GM23248 (cell line): ENCODE measurements around the gene CDKAL1. TPM values are rescaled to one million over a fixed set of nuclear protein-coding genes. Genes with fewer than 3 reads are reported as not detected.

Experiments
- DNase-seq: peaks from one replicate; pipeline ENCODE4 v3.0.0-alpha.2; 2015
- H2AFZ ChIP-seq: fragments of 200-600 bp; sonication (generic); 2 replicates; pipeline ENCODE4 v1.6.1; 2016; ENCODE audit warnings: antibody characterized with exemption
- H3F3A ChIP-seq: fragments of 200-600 bp; sonication (generic); 2 replicates; pipeline ENCODE4 v1.6.1; 2016; ENCODE audit warnings: mild to moderate bottlenecking, antibody characterized with exemption, mixed run types; ENCODE audit not compliant: insufficient read depth
- H3K27ac ChIP-seq: fragments of 200-600 bp; sonication (generic); 2 replicates; pipeline ENCODE4 v1.5.1; 2016; ENCODE audit warnings: mild to moderate bottlenecking
- H3K27me3 ChIP-seq: fragments of 200-600 bp; sonication (generic); replicated peaks from 2 replicates; pipeline ENCODE4 v1.6.1; 2016; ENCODE audit warnings: mild to moderate bottlenecking; ENCODE audit not compliant: insufficient read depth
- H3K36me3 ChIP-seq: fragments of 200-600 bp; sonication (generic); 2 replicates; pipeline ENCODE4 v1.6.1; 2016; ENCODE audit warnings: low read depth, mild to moderate bottlenecking
- H3K4me1 ChIP-seq: fragments of 200-600 bp; sonication (generic); 2 replicates; pipeline ENCODE4 v1.6.1; 2016; ENCODE audit warnings: mild to moderate bottlenecking; ENCODE audit not compliant: insufficient read depth
- H3K4me2 ChIP-seq: fragments of 200-600 bp; sonication (generic); one replicate; pipeline ENCODE4 v1.6.1; 2016; ENCODE audit warnings: mild to moderate bottlenecking; ENCODE audit not compliant: unreplicated experiment
- H3K4me3 ChIP-seq: fragments of 200-600 bp; sonication (generic); 2 replicates; pipeline ENCODE4 v1.5.1; 2016; ENCODE audit warnings: mild to moderate bottlenecking
- H3K79me2 ChIP-seq: fragments of 200-600 bp; sonication (generic); 2 replicates; pipeline ENCODE4 v1.6.1; 2016; ENCODE audit warnings: mild to moderate bottlenecking; ENCODE audit not compliant: insufficient read depth
- H3K9ac ChIP-seq: fragments of 200-600 bp; sonication (generic); 2 replicates; pipeline ENCODE4 v1.6.1; 2016; ENCODE audit warnings: mild to moderate bottlenecking
- H3K9me2 ChIP-seq: fragments of 200-600 bp; sonication (generic); 2 replicates; pipeline ENCODE4 v1.6.1; 2016; ENCODE audit warnings: mixed run types, mild to moderate bottlenecking, moderate library complexity; ENCODE audit not compliant: insufficient read depth
- H3K9me3 ChIP-seq: fragments of 200-600 bp; sonication (generic); one replicate; pipeline ENCODE4 v1.6.1; 2017; ENCODE audit warnings: low read depth
- H4K20me1 ChIP-seq: fragments of 200-600 bp; sonication (generic); 2 replicates; pipeline ENCODE4 v1.6.0; 2016; ENCODE audit not compliant: insufficient read depth
- EZH2 ChIP-seq: fragments of 200-600 bp; sonication (generic); IDR thresholded peaks from 2 replicates; pipeline ENCODE4 v1.6.1; 2018; ENCODE audit warnings: antibody characterized with exemption, mild to moderate bottlenecking; ENCODE audit not compliant: insufficient read depth, poor library complexity, severe bottlenecking
- EZH2phosphoT487 ChIP-seq: fragments of 200-600 bp; sonication (generic); IDR thresholded peaks from 2 replicates; pipeline ENCODE4 v1.6.1; 2018; ENCODE audit warnings: antibody characterized with exemption, moderate library complexity, mild to moderate bottlenecking, low read depth; ENCODE audit not compliant: insufficient read depth
- WGBS, 2 experiments: methylation state at CpG; one replicate each; pipeline ENCODE4 v1.1.6; 2015 to 2017; ENCODE audit warnings: low lambda C conversion rate in 2 of 2, low coverage in 1 of 2; ENCODE audit errors: missing lambda C conversion rate in 2 of 2; 5-methylcytosine and 5-hydroxymethylcytosine counted together
- in situ Hi-C: fragments of 300-500 bp; cut with MboI; formaldehyde crosslinking; loops from 2 replicates; pipeline ENCODE4 v1.15.0; 2020
- polyA plus RNA-seq: library from polyadenylated mRNA; unstranded; fragments of >200 nt; fragmentation: Nextera tagmentation; extraction: Ambion mirVana; gene quantifications from 2 replicates; pipeline ENCODE4 v1.2.1, GENCODE V29; 2016
- total RNA-seq: library from RNA; depleted of rRNA; stranded (reverse); fragments of >200 nt; shearing (Covaris generic); gene quantifications from 2 replicates; pipeline ENCODE4 v1.2.3, GENCODE V29; 2014

CDKAL1 gene
- total and polyA plus RNA-seq, 2 experiments from 2014 or later = 7.5 to 10.8 TPM

DNA sequence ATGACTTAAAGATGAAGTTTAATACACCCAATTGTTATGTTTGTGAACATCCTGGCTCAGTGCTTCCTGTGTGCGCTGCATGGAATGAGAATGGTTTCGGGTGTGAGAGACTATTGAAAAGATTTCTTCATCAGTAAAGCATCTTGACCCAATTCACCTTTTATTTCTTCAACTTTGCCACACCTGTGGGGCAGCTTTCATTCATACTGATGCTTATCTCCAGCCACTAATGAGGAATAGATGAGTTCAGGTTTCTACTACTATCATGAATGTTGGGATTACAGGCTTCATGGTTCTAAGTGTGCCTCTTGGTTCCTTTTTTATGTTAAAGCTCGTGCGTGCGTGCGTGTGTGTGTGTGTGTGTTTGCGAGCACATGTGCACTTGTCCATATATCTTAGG is 685.6 kb downstream of the CDKAL1 start:
- in situ Hi-C loops = no loop called here
- H3F3A ChIP-seq = no peaks in the 10 kb centered on the region

GRCh38 chr6:21220271-21220987 is 686.2 kb downstream of the CDKAL1 start:
- H3K9ac ChIP-seq = no peak overlapping the region

More for the DNA sequence above, 685.6 kb downstream of the CDKAL1 start:
- no peaks in the 10 kb centered on the region for H4K20me1 ChIP-seq
- H3K9me2 ChIP-seq = no peaks in the 10 kb centered on the region
- no peak overlapping the region for H3K9ac ChIP-seq
- H3K4me2 ChIP-seq = no peak overlapping the region
- TF ChIP-seq EZH2 = no peak
- no peak for TF ChIP-seq EZH2phosphoT487
- no peak overlapping the region for H2AFZ ChIP-seq
- H3K4me3 ChIP-seq = no peak overlapping the region
- 96 to 98% methylated on average over 7 of the region's 7 CpGs for WGBS, 2 experiments
- DNase-seq = no peak
- peaks cover 4% of the 10 kb centered on the region; the same call in 1 of the 2 replicates for H3K4me1 ChIP-seq
- no peaks in the 10 kb centered on the region for H3K36me3 ChIP-seq
- H3K27me3 ChIP-seq = no peaks in the 10 kb centered on the region
- no peaks in the 10 kb centered on the region for H3K79me2 ChIP-seq
- H3K27ac ChIP-seq = no peak overlapping the region
- H3K9me3 ChIP-seq = no peaks in the 10 kb centered on the region

GRCh38 chr6:21222656-21223055 is 688.4 kb downstream of the CDKAL1 start:
- no peaks in the 10 kb centered on the region for H4K20me1 ChIP-seq
- no peaks in the 10 kb centered on the region for H3K79me2 ChIP-seq
- no peak for TF ChIP-seq EZH2phosphoT487
- TF ChIP-seq EZH2 = no peak
- H3K9me3 ChIP-seq = no peaks in the 10 kb centered on the region
- no peak overlapping the region for H3K4me2 ChIP-seq
- no peak overlapping the region for H3K27ac ChIP-seq
- H3K36me3 ChIP-seq = no peaks in the 10 kb centered on the region
- H3K9ac ChIP-seq = no peak overlapping the region
- H3K4me3 ChIP-seq = no peak overlapping the region
- 81 to 83% methylated on average over 7 of the region's 7 CpGs for WGBS, 2 experiments
- DNase-seq = no peak
- H3K27me3 ChIP-seq = no peaks in the 10 kb centered on the region
- in situ Hi-C loops = no loop called here
- peaks cover 7% of the 10 kb centered on the region; the same call in 1 of the 2 replicates for H3F3A ChIP-seq
- H3K9me2 ChIP-seq = no peaks in the 10 kb centered on the region
- H2AFZ ChIP-seq = no peak overlapping the region
- H3K4me1 ChIP-seq = peaks cover 9% of the 10 kb centered on the region

More at GRCh38 chr6:21220271-21220987, 686.2 kb downstream of the CDKAL1 start:
- DNase-seq = no peak
- Histone ChIP-seq H3K4me2 (no peak overlapping the region), H3K4me3 (no peak overlapping the region), H4K20me1 (no peaks in the 10 kb centered on the region), H3K27ac (no peak overlapping the region), H3K9me2 (no peaks in the 10 kb centered on the region), H3F3A (no peaks in the 10 kb centered on the region), H3K4me1 (peaks cover 4% of the 10 kb centered on the region; the same call in 1 of the 2 replicates), H3K79me2 (no peaks in the 10 kb centered on the region), H2AFZ (no peak overlapping the region), H3K27me3 (no peaks in the 10 kb centered on the region), H3K36me3 (no peaks in the 10 kb centered on the region), H3K9me3 (no peaks in the 10 kb centered on the region)
- WGBS, 2 experiments = 96 to 98% methylated on average over 5 of the region's 5 CpGs
- TF ChIP-seq EZH2 (no peak), EZH2phosphoT487 (no peak)
- in situ Hi-C loops = no loop called here

DNA sequence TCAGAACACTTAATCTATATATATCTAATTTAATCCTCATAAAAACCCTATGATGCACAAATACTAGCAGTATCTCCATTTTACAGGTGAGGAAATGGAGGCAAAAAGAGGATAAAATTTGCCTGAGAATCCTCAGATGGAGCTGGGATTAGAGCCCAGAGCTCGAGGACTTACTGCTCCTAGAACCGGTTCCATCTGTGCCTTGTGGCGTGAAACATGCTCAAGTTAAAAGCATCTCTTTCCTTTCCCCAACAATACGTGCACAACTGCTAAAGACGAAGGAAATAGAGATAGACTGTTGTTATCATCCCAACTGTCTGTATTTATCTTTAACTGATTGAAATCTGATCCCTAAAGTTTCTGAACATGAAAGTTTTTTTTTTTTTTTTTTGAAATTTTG is 691.7 kb downstream of the CDKAL1 start:
- H3K9me3 ChIP-seq = no peaks in the 10 kb centered on the region
- H3K9me2 ChIP-seq = no peaks in the 10 kb centered on the region
- in situ Hi-C loops = no loop called here
- H3K4me3 ChIP-seq = no peak overlapping the region
- H3K27me3 ChIP-seq = no peaks in the 10 kb centered on the region
- WGBS, 2 experiments = 92 to 95% methylated on average over 5 of the region's 5 CpGs
- no peak overlapping the region for H3K9ac ChIP-seq
- H3K36me3 ChIP-seq = no peaks in the 10 kb centered on the region
- TF ChIP-seq EZH2phosphoT487 = no peak
- TF ChIP-seq EZH2 = no peak
- no peaks in the 10 kb centered on the region for H3K79me2 ChIP-seq
- peaks cover 22% of the 10 kb centered on the region for H3K4me1 ChIP-seq
- no peak overlapping the region for H2AFZ ChIP-seq
- H3K4me2 ChIP-seq = no peak overlapping the region
- H4K20me1 ChIP-seq = no peaks in the 10 kb centered on the region
- no peak overlapping the region for H3K27ac ChIP-seq
- no peak for DNase-seq
- peaks cover 23% of the 10 kb centered on the region for H3F3A ChIP-seq
